ENCODE data around the gene TTC33.

The TTC33 gene

DNA sequence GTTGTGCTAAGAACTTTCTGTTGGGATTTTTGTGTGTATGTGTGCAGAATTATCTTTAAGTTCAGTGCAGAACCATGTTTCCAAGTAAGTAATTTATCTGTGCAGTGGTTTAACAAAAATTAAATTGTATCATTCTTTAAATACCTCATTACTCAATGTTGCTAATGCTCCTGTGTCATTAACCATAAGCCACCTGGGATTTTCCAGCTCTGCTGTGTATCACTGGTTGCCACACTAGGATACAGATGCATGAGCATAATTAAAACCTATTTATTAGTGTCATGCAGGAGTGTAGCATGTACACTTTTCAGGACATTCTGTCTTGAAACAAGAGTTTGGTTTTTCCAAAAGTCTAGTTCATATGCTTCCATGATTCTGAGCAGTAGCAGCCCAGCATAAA lies 196.5 kb downstream of the TTC33 start:
- no peak for DNase-seq

GRCh38 chr5:40557501-40557900 lies 198.3 kb downstream of the TTC33 start:
- DNase-seq, result no peak

GRCh38 chr5:40556811-40557210 lies 198.9 kb downstream of the TTC33 start:
- no peak for DNase-seq

DNA sequence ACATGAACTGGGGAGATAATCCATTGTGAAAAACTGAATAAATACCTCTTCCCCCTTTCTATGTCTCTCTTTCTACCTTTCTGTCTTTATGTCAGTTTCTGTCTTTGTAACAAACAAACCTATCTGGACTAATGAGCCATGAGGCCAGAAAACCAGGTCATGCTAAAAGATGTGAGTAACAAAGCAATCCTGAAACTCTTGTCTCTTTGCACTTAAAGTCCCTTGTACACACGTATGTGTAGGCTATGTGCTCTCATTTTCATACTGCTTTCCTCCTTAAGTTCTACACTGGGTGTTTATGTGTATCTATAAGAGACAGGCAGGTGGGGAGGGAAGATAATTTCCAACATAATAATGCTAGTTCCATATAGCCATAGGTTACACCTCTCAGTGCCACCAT lies 199.9 kb downstream of the TTC33 start:
- no peak for DNase-seq

- DNase-seq, result no peak
These were observed 200.9 kb downstream of the TTC33 start for GRCh38 chr5:40554813-40555212.

GRCh38 chr5:40554054-40554453 lies 201.7 kb downstream of the TTC33 start:
- no peak for DNase-seq

- DNase-seq, result no peak
These were observed 202.8 kb downstream of the TTC33 start for GRCh38 chr5:40552981-40553380.

DNA sequence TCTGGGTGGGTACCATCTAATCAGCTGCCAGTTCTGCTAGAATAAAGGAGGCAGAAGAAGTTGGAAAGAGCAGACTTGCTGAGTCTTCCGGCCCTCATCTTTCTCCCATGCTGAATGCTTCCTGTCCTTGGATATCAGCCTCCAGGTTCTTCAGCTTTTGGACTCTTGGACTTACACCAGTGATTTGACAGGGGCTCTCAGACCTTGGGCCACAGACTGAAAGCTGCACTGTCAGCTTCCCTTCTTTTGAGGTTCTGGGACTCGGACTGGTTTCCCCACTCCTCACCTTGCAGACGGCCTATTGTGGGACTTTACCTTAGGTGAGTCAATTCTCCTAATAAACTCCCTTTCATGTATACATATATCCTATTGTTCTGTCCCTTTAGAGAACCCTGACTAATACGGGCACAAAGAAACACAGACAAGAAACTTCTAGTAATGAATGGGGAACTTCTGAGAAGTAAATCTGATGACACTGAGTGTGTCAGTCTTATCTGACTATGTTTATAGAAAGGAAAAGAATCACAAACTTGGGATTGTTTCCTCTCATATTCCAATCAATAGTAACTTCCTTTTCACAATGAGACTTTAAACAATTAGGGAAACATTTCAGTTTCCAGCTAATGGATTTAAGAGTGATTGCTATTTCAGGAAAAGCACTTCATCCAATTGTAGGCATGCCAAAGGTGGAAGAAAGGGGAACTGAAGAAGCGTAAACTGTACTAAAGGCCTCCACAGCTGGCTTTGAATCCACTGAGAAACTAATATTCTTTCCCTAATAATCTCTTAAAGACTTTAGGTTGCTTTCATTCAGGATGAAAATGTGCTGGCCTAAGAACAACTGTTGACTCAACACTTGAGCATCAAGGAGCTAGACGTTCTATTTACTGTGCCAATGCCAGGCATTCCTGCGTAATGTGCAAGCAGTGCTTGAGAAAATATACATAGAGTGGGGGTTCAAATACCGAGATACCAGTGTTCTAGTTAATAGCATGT lies 204.0 kb downstream of the TTC33 start:
- DNase-seq, result no peak

- DNase-seq, result no peak
These were observed 205.3 kb downstream of the TTC33 start for GRCh38 chr5:40550481-40550880.

DNA sequence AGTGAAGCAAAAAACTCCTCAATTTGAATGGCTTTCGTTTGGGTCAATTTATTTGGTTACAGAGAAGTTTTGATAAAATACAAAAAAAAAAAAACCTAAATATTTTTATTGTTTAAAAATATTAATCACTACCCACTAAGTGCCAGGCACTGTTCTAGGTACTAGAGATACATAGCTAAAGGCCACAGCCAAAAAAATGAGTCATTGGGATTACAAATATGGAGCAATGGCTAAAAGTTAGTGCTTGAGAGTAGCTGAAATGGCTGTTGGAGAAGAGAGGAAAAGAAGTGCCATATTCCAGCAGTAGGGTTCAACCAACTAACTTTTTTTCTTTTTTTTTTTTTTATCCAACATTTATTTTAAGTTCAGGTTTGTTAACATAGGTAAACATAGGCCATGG lies 206.1 kb downstream of the TTC33 start:
- DNase-seq, result no peak

DNA sequence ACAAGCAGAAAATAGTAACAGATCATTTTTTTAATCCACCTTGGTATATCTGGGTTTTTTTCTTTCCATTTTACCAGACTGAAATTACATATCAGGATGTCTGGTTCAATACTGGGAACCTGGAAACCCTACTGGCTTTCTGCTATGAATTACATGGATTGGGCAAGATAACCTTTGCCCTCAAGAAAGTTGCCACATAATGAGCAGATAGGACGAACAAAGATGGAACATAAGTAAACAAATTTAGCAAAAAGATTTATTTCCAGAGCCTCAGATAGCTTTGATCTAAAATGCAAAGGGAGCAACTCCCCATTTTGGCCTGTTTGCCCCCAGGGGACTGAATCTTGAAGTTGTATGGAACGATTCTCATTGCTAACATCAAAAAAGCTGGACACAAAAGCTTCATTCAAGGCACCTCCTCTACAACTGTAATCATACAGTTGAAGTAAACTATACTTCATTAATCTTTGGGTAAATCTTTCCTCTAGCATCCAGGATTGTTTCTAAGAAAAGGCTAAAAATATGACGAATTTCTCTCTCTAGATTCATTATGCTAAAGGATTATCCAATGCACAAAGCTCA lies 207.7 kb downstream of the TTC33 start:
- no peak for DNase-seq

DNA sequence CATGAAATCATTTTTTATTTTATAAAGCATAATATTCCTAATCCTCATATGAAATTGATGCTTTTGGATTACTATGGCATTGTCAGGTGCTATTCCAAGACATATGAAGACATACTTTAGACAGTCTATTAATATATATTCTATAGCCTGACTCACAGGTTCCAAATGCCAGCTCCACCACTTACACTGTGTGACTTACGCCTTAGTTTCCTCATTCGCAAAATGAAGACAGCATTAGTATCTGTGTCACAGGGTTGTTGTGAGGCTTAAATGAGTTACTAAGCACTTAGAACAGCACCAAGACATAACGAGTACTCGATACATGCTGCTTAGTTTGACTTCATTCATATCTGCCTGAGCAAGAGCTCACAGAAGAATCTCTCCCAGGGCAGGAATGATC lies 208.2 kb downstream of the TTC33 start:
- no peak for DNase-seq

GRCh38 chr5:40540301-40540700 lies 215.5 kb downstream of the TTC33 start:
- DNase-seq, result no peak

- DNase-seq, result no peak
These were observed 231.1 kb downstream of the TTC33 start for GRCh38 chr5:40524677-40525076.

DNA sequence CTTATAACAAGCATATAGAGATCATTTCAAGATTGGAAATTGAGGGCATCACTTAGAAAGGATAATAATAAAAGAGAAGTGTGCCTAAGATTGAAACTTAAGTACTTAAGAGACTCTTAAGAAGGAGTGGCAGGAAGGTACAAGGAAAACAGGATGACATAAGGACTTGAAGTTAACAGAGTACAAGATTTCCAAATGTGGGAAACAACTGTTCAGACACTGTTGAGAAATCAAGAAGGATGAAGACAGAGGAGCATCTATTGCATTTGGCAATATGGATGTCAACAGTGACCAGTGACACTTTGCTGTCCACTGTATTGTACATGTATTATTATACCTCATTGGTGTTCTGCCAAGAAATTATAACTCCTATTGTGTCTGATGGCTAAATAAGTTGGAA lies 233.8 kb downstream of the TTC33 start:
- DNase-seq, result no peak

DNA sequence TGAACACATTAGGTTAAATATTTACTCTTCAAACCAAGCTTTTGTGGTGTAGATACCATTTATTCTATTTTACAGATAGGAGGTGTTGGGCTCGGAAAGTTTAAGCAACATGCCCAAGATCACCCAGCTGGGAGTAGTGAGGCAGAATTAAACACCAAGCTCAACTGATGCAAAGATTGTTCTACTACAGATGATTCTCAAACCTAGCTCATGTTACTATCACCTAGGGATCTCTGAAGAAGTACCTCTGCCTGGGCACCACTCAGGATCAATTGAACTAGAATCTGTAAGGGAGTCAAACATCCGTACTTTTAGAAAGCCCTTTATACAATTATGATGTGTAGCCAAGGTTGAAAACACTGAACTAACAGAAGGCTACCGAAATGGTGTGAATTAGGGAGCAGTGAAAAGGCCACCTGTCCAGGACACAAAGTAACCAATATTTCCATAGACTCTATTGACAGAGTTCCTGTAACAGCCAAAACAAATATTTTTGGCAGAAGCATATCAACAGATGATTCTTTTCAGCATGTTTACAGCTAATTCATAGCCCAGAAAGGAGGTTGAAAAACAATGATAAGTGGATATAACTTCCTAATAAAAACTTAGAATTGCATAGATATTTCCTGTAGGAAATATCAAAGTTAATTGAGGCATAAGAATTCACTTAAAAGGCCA lies 234.5 kb downstream of the TTC33 start:
- DNase-seq, result no peak

DNA sequence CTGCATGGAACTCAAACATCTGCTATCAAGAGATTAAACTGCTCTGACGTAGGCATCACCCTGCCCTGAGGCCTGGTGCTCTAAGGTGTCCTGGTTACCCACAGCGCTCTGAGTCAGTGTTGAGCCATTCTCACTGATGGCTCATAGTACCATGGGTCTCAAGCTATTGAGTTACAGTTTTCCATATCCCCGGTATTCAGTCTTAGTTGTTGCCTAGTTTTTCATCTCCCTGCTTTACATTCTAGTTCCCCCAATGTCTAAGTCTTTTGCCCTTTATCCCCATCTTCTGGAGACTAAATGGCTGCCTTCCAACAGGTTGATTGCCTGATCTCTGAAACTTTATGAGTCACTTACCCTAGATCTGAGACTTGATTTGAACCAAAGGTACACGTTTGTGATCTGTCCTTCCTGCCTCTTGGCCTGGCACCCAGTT lies 237.3 kb downstream of the TTC33 start:
- DNase-seq, result no peak

DNA sequence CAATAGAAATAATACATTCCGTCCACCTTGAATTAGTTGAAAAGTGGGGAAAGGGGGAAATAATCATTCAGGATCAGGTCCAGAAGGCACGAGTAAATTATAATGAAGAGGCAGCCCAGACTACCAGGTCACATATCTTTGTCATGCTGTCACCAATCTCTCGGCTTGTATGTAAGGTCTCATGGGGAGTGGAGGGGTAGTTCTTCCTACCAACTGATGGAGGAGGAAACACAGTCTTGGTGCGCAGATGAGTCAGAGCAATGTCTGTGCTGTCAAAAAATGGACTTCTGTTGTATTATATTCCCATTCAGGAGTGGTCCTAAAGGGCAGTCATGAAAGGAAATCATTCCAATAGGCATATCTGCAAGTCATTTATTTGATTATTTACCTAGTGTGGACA lies 240.3 kb downstream of the TTC33 start:
- no peak for DNase-seq

- no peak for DNase-seq
These were observed 240.8 kb downstream of the TTC33 start for GRCh38 chr5:40514976-40515375.

DNA sequence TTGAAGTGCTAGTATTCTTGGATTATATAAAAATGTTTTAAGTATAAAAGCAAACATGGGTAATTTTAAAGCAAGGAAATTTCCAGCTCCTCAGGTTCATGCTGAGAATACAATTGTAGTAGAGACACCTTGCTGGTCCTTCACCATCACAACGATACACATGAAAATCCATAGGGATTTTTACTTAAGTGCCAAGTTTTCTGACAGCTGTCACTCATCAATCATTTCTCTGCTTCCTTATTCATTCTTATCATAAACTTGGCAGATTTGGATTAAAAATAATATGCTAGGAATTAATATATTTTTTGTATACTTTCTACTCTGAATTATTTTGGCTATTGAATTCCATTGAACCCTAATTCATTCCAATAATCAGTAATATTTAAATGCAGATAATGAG lies 244.0 kb downstream of the TTC33 start:
- DNase-seq, result no peak

DNA sequence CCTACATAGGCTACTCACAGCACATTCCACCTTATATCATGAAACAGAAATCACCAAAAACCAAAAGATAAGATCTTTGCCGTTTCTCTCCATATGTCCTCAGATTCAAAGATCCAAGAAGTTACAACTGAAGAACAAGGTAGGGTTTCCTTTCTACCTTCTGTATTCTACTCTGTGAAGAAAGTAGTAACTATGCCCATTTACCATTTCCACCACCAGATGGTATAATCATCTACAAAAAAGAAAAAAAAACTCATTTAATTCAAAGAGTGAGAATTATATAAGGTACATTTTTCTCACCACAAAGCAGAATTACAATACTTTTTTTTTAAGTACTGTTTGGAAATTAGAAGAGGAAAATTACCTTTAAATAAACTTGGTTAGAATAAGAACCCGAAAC lies 248.7 kb downstream of the TTC33 start:
- no peak for DNase-seq

GRCh38 chr5:40505031-40505430 lies 250.7 kb downstream of the TTC33 start:
- no peak for DNase-seq

- no peak for DNase-seq
These were observed 252.3 kb downstream of the TTC33 start for GRCh38 chr5:40503439-40503838.

GRCh38 chr5:40502736-40503135 lies 253.0 kb downstream of the TTC33 start:
- DNase-seq, result no peak
